GM21786 (cell line): ENCODE results near the gene SCNN1A.

ENCODE experiments used
- ATAC-seq: cut with Tn5 transposase; IDR thresholded peaks from one replicate; pipeline ENCODE4 v1.9.1; 2021; ENCODE audit not compliant: unreplicated experiment

SCNN1A gene

DNA sequence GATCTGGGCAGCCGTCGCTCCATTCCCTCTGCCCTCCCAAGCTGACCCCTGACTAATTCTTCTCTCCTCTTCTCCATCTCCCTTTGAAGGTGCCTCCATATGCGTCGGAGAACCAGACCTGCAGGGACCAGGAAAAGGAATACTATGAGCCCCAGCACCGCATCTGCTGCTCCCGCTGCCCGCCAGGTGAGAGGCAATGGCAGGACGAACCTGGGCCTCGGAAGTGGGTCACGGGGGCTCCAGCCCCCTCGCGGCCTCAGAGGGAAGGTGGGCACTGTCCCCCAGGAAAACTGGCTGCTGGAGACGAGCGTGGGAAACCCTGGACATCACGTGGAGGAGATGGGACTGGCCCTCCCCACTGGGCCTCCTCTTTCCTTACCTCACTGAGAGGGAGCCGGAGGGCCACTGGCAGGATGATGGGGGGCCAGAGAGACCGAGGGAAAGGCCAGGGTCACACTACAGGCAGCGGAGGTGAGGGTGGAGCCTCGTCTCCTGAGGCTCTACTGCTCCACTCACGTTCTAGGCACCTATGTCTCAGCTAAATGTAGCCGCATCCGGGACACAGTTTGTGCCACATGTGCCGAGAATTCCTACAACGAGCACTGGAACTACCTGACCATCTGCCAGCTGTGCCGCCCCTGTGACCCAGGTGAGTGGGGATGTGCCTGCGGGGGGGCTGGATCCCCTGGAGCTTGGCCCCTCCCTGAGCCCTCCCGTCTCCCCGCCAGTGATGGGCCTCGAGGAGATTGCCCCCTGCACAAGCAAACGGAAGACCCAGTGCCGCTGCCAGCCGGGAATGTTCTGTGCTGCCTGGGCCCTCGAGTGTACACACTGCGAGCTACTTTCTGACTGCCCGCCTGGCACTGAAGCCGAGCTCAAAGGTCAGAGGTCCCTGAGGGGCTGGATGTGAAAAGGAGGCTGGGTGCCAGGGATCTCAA is 9.4 kb upstream of the SCNN1A start:
- no peak for ATAC-seq

DNA sequence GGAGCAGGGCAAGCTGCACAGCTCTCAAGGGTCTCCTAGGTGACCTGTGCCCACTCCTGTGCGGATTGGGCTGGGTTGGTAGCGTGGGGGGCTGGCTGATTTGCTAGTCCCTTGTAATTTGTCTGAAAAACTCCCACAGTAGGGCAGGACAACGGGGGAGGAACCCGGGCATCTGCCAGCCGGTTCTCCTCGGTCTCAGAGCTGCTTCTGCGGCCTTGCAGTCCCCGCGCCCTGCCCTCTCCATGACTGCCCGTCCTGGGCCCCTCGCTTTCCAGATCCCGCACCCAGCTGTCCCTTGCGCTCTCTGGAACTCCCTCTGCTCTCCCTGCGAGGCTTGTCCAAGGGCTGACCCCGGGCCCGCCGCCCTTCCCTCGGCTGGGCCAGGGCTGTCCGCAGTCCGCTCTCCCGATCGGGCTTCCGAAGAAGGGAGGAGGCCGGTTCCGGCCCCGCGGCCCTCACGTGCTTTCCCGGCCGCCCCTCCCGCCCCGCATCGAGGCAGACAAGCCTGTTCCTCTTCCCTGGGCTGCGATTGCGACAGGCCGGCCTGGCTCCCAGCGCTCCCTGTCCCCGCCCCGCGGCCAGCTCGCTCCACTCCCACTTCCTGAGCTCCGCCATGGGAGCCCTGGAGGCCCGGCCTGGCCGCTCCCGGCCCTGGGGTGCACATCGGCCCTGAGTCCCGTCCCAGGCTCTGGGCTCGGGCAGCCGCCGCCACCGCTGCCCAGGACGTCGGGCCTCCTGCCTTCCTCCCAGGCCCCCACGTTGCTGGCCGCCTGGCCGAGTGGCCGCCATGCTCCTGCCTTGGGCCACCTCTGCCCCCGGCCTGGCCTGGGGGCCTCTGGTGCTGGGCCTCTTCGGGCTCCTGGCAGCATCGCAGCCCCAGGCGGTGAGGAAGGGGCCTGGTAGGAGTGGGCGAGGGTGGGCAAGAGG is 8.5 kb upstream of the SCNN1A start, which contains the start of gene LTBR:
LTBR (plus strand) TSS at position 591 of the 927 bp plus-strand sequence; CDS start at position 788, 197 bp downstream.
- no peak for ATAC-seq

DNA sequence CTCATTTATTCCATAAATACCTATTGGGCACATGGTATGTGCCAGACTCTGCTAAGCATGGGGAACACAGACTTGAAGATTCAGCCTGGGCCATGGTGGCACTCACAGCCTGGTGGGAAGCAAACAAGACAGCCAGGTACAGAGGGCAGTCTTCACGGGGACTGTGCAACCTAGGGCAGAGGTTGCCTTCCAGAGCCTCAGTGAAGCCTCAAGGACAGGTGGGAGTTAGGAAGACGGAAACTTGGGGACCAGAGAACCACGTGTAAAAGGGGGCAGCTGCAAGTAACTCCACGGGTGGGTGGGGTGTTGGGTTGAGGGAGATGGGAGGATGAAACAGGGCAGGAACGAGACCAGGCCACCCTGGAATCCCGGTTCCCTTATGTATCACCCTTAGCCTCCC is 7.6 kb upstream of the SCNN1A start:
- no peak for ATAC-seq

DNA sequence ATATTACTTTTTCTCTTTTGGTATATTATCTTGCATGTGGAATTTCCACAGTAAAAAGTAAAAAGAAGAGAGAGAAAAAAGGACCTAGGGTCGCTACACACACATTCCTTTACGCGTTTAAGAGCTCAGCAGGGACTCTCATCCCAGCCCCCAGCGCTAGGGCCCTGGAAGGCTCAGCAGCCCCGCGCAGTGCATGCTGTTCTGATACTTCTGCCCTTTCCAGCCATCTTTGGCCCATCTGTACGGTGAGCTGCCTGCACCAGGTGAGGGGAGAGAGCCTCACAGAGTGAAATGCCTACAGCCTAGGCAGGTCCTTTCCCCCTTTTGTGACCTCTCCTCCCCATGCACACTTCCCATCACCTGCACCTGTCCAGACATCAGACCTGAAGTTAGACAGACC is 7.0 kb upstream of the SCNN1A start:
- ATAC-seq: no peak

DNA sequence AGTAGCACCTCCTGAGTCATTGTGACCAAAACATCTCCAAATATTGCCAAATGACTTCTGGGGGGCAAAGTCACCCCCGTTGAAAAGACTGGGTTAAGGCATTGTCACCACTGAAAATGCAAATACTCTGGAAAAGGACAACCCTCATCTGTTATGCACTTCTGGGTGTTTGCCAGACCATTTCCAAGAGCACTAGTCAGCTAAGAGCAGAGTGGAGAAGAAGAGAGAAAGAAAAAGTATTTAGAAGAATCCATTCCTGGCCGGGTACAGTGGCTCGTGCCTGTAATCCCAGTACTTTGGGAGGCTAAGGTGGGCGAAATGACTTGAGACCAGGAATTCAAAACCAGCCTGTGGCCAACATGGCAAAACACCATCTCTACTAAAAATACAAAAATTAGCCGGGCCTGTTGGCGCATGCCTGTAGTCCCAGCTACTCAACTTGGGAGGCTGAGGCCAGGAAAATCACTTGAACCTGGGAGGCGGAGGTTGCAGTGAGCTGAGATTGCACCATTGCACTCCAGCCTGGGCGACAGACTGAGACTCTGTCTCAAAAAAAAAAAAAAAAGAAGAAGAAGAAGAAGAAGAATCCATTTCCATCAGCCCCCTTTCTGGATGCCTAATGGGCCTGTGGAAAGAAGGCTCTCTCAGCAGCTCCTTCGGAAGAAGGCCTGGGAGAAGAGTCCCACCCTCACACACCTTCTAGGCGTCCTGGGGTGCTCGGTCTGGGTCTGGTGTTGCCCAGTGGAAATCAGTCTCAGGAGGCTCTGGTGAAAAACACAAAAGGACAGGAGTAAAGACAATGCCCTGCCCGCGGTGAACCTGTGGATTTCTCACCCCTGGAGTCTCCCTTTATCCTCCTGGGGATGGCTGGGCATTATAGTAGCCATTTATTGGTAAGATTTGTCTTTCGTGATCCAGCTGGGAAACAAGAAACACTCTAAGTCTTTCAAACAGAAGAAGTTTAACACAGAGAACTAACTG is 5.1 kb upstream of the SCNN1A start:
- ATAC-seq: no peak

DNA sequence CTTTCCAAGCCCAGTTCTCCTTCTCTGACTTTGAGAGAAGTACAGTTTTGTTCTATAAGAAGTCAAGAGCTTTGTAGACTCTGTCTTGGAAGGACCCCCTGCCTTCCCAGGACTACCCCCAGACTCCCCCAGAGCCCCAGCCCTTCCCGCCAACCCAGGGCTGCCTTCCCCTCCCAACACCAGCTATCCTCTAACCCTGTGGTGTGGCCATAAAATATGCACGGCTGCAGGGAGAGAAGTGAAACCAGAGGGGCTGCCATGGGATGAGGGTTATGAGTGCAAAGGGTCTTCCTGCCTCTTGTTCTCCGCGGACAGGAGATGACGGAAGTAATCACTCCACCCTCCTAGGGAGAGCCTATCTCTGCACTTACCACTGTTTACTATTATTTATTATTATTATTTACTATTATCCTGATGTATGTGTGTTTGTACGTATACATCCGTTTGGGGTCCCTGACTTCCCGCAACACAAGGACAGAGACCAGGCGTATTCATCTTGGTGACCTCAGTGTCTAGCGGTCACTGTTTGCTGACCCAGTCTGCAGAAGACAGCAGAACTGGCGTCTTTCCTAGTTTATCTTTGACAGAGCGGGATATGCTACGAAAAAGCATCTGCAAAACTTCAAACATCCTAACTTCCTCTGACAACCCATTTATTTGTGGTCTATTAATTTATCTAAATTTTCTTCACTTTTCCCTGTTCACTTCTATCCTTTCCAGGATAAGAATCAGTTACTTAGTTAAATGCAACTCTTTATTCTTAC is 3.5 kb upstream of the SCNN1A start:
- ATAC-seq: no peak

DNA sequence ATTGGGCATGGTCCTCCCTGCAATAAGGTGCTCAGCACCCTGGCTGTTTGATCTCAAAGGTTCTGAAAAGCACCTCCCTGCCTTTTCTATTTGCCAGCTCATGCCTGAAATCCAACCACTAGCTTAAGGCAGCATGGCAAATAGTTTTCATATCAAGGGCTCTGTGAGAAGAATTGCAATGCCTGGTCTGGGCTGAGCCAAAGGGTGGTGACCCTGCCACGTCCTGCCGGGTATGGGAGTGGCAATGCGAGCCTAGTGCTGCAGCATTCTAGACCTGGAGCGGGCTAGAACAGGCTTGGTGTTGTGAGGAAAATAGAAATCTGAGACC is 2.3 kb upstream of the SCNN1A start:
- ATAC-seq: no peak

DNA sequence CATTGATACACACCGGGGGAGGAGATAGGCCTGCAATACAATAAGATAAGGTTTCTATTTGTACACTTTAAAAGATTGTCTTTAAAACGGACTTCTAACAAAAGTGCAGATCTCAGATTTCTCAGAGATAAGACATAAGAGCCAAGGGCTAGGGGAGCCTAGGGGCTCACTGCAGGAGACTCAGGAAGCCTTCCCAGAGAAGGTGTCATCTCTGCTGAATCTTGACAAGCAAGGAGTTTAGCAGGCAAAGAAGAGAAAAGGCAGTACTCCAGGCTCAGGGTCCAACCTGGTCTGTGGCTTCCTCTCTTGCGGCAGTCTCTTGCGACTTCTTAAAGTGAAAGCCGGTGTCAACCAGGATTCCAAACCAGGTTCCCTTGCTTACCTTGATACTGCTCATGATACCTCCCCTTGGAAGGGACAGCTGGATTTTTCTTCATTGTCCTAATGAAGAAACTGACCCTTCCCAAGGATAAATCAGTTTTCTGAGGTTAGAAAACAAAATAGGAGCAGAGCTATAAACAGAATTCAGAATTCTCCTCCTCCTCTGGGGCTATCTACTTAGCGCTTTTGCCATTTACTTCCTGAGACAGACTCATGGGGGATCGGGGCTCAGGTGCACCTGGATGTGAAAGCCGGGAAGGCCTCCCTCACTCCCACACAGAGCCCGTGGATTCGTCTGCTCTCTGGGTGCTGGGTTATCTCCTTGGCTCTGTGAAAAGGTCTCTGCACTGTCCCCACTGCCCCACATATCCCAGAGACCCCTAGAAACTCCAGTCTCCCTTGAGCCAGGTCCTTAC is 1.7 kb upstream of the SCNN1A start:
- ATAC-seq: no peak

DNA sequence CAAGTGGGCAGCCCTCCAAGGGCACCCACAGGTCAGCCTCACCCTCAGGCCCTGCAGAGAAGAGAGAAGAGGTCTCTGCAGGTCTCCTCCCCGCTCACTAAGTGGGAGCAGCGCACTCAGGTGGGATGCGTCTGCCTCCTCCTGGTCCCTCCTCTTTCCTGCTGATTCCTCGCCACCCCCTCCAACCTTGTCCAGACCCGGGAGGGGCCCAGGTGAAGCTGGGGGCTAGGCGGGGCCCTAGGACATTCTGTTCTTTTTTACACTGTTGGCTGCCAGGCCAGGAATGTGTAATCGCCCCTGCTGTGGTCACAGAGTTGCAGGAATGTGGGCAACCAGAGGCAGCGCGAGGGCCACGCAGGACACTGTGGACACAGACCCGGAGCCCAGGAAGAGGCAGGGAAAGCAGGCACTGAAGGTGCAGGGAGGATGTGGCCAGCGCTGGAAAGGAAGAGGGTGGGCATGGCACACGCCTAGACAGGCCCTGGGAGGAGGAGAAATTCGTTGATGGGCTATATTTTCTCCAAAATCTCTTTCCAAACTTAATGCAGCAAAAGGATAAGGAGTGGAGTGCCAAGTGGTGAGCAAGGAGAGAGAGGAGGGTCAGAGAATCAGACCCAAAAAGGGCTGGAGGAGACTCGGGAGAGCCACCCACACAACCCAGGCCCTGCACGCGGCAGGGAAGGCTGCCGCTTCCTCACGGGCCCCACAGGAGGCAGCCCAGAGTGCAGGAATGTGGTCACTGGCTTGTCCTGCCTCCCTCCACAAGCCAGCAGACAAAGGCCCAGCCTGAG is 911 bp upstream of the SCNN1A start:
- no peak for ATAC-seq

DNA sequence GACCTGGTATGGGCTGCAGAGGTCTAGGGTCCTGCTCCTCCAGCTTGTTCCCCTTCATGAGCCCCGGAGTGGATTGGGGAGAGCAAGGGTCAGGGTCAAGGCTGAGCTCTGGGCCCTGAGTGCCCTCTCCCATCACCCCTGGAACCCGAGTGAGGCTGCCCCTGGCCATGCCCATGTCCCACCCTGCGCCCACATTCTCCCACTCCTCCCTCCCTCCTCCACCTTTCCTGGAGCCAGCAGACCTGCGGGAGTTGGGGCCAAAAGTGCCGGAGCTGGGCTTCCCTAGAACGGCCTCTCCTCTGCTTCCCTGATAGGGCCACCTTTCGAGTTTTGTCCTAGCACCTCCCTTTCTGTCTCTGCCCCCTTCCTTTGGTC is 590 bp downstream of the SCNN1A start:
- no peak for ATAC-seq

DNA sequence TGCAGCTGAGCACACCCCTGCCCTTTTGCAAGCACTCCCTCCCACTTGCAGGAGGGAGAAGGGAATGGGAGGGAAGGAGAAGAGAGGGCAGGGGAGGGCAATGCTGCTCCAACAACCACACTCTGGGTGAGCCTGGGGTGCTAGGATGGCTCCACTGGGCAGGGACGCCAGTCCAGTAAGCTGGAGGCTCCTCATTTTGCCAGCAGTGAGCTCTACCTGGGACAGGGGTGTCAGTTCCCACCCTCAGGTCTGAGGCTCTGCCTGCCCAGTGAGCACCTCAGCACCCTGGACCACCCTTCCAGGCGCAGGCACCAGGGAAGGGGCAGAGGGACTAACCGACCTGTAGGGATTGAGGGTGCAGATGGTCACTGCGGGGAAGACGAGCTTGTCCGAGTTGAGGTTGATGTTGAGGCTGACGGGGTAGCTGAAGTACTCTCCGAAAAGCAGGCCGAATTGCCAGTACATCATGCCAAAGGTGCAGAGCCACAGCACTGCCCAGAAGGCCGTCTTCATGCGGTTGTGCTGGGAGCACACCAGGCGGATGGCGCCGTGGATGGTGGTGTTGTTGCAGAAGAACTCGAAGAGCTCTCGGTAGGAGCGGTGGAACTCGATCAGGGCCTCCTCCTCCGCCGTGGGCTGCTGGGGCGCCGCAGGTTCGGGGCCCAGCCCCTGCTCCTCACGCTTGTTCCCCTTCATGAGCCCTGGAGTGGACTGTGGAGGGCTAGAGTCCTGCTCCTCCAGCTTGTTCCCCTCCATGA is 1.2 kb downstream of the SCNN1A start:
- ATAC-seq: no peak

DNA sequence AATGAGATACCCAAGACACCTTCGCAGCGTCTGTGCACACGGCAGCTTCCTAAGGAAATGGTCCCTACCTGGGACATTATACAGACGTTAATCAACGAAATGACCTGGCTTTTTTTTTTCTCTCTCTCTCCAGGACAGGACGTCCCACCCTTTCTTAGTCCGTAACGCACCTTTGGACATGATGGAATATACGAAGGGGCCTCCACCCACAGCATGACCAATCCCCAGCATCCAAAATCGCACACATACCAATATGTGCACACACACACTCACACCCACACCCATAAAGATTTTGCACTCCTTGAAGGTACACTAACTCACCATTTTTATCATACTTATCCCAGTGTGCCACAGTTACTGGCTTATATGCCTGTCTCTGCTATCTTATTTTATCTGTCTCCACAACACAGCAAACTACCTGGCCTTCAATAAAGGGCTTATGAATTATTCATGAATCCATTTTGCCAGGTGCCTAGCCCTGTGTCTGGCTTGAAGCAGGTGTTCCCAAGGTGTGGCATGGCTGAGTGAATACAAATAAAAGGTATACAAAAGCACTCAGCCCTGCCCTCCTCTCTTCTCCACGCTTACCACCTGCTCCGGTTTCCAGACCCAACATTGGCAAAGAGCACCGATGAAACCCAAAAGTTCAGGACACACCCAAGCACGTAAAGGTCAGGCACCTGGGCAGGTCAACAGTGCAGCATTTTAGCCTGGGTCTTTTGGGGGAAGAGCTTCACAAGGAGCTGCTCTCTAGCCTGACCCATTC is 2.2 kb downstream of the SCNN1A start:
- no peak for ATAC-seq

DNA sequence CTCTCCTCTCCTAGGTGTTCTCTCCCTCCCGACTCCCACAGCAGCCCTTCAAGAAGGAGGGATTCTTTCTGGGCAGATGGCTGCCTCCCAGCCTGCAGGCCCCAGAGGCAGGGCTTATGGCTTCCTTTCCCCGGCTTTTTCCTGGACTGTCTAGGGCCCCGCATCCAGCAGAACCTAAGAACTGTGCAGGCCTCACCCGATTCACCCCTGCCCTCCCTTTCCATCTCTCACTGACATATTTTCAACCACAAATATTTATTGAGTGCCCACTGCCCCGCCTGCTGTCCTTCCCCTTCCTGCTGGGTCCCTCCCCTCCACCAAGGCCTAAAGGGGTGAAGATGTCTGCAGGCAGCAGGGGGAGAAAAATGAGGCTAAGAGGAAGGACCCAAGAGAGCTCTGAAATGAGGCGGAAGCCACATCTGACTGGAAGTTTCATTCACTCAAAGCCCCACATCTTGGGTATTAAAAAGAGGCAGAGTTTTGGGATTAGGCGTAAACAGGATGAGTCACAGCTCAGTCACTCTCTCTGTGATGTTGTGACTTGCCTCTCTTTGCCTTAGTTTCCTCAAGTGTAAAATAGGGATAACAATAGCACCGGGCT is 2.9 kb downstream of the SCNN1A start:
- ATAC-seq: no peak

DNA sequence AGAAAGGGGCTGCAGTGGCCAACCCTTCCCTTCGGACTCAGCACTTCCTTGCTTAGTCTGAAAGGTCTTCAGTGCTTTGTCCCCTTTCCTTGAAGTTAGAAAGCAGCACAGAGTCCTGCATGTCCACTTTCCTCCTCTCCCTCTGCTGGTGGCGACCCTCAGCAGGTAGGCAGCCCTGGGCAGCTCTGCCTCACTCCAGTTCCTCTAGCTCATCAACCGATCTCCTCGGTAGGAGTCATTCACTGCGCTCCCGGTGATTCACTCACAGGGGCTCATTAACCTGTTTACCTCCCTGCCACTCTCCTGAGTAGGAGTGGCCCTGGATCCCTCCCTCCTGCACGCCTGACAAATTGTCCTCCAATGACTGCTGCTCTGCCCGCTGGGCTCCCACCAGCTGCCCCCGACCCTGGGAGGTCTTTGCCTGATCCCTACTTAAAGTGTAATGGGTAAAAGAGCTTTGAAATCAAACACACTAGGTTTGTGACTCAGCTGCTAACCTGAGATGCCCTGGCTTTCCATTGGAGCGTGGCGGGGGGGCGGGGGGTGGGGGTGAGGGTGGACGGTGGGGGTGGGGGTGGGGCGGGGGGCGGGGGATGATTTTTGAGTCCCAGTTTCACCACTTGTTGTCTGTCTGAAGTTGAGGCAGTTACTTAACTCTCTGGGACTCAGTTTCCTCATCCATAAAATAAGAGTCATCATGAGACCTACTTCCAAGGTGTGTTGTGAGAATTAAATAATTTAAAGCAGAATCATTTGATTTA is 4.2 kb downstream of the SCNN1A start:
- no peak for ATAC-seq

DNA sequence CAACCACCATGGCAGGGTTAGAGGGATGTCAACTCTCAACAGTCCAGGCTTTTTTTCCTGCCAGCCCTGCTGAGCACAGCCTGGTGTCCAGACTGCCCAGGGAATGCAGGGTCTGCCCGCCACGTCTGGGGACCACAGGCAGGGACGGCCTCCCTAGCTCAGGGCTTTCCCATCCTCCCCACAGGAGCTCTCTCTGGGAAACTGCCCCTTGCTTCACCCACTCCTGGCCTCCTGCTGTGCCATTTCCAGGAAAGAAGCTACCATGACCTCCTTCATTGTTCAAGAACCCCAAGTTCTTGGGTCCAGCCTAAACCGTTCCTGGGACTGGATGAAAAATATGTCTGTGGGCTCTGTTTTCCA is 4.8 kb downstream of the SCNN1A start:
- no peak for ATAC-seq
